M059J (cell line): ENCODE measurements around the gene CACNG5. TPM values are rescaled to one million over a fixed set of nuclear protein-coding genes. Genes with fewer than 3 reads are reported as not detected.
"Not testable (repeated sequence)": the region's sequence is repeated elsewhere in the genome, so short reads cannot be mapped to it uniquely, and the experiment has no call there.

Experiments used
- DNase-seq: peaks from one replicate; pipeline ENCODE4 v3.0.0-alpha.2; 2012; ENCODE audit warnings: low read depth
- total RNA-seq: library from RNA; depleted of rRNA; stranded (reverse); fragments of >200 nt; shearing (Covaris generic); gene quantifications from 2 replicates; pipeline ENCODE4 v1.2.3, GENCODE V29; 2014

Gene CACNG5
- total RNA-seq, 1 experiment from 2014 or later: not detected

- no peak for DNase-seq
These were observed 14.2 kb downstream of the CACNG5 start for GRCh38 chr17:66849032-66849655.

- no peak for DNase-seq
These were observed 15.1 kb downstream of the CACNG5 start for GRCh38 chr17:66849851-66850580.

- no peak for DNase-seq
These were observed 15.8 kb downstream of the CACNG5 start for GRCh38 chr17:66850692-66851091.

GRCh38 chr17:66855204-66855603 is 20.3 kb downstream of the CACNG5 start:
- DNase-seq: no peak

- no peak for DNase-seq
These were observed 23.5 kb downstream of the CACNG5 start for GRCh38 chr17:66858226-66859083.

GRCh38 chr17:66859353-66859752 is 24.4 kb downstream of the CACNG5 start:
- DNase-seq: no peak

GRCh38 chr17:66860204-66860603 is 25.3 kb downstream of the CACNG5 start:
- DNase-seq: no peak

GRCh38 chr17:66863820-66864219 is 28.9 kb downstream of the CACNG5 start:
- DNase-seq: no peak

GRCh38 chr17:66865151-66865550 is 30.2 kb downstream of the CACNG5 start:
- DNase-seq: no peak

- no peak for DNase-seq
These were observed 39.0 kb downstream of the CACNG5 start for GRCh38 chr17:66873962-66874361.

- no peak for DNase-seq
These were observed 50.0 kb downstream of the CACNG5 start for GRCh38 chr17:66884931-66885330.

- no peak for DNase-seq
These were observed 50.5 kb downstream of the CACNG5 start for GRCh38 chr17:66885417-66885816.

- DNase-seq: no peak
These were observed 54.7 kb downstream of the CACNG5 start for GRCh38 chr17:66889480-66890230.

GRCh38 chr17:66892246-66892645 is 57.3 kb downstream of the CACNG5 start:
- DNase-seq: no peak

GRCh38 chr17:66893382-66893781 is 58.5 kb downstream of the CACNG5 start:
- peak; percentile 62 for DNase-seq

GRCh38 chr17:66893863-66894262 is 58.9 kb downstream of the CACNG5 start:
- DNase-seq: no peak

- no peak for DNase-seq
These were observed 62.2 kb downstream of the CACNG5 start for GRCh38 chr17:66897141-66897540.

GRCh38 chr17:66898536-66898935 is 63.6 kb downstream of the CACNG5 start:
- DNase-seq: no peak

GRCh38 chr17:66900126-66901010 is 65.5 kb downstream of the CACNG5 start:
- DNase-seq: no peak

GRCh38 chr17:66903296-66903695 is 68.4 kb downstream of the CACNG5 start:
- DNase-seq: not testable (repeated sequence)

GRCh38 chr17:66903781-66904180 is 68.9 kb downstream of the CACNG5 start:
- no peak for DNase-seq
